ENCODE measurements around the gene PYROXD2.

The PYROXD2 gene

GRCh38 chr10:98457721-98458120, 42.7 kb upstream of the PYROXD2 start:
- no peak for DNase-seq (ENCODE audit: low read depth)
- no peak overlapping the region for H3K4me3 ChIP-seq (ENCODE audit: low read length)
- TF ChIP-seq CTCF (conservative IDR thresholded peaks at IDR 0.05; ENCODE audit: low read length): no peak

GRCh38 chr10:98456686-98457482, 41.9 kb upstream of the PYROXD2 start:
- TF ChIP-seq CTCF (conservative IDR thresholded peaks at IDR 0.05; ENCODE audit: low read length): no peak
- no peak for DNase-seq (ENCODE audit: low read depth)
- no peak overlapping the region for H3K4me3 ChIP-seq (ENCODE audit: low read length)

GRCh38 chr10:98456043-98456570, 41.1 kb upstream of the PYROXD2 start:
- no peak for TF ChIP-seq CTCF (conservative IDR thresholded peaks at IDR 0.05; ENCODE audit: low read length)
- no peak overlapping the region for H3K4me3 ChIP-seq (ENCODE audit: low read length)
- DNase-seq (ENCODE audit: low read depth): no peak

- no peak for DNase-seq (ENCODE audit: low read depth)
- no peak for TF ChIP-seq CTCF (conservative IDR thresholded peaks at IDR 0.05; ENCODE audit: low read length)
- no peak overlapping the region for H3K4me3 ChIP-seq (ENCODE audit: low read length)
Observed at GRCh38 chr10:98453729-98454128, 38.7 kb upstream of the PYROXD2 start.

- no peak overlapping the region for H3K4me3 ChIP-seq (ENCODE audit: low read length)
- DNase-seq (ENCODE audit: low read depth): no peak
- TF ChIP-seq CTCF (conservative IDR thresholded peaks at IDR 0.05; ENCODE audit: low read length): no peak
Observed at GRCh38 chr10:98450618-98451017, 35.6 kb upstream of the PYROXD2 start.

GRCh38 chr10:98449287-98449686, 34.3 kb upstream of the PYROXD2 start:
- H3K4me3 ChIP-seq (ENCODE audit: low read length): no peak overlapping the region
- DNase-seq (ENCODE audit: low read depth): no peak
- no peak for TF ChIP-seq CTCF (conservative IDR thresholded peaks at IDR 0.05; ENCODE audit: low read length)

GRCh38 chr10:98446661-98447221, 31.8 kb upstream of the PYROXD2 start, which contains the start of gene HPS1:
TSS of gene HPS1 (minus strand) at chr10:98446935. CDS start at chr10:98443240, 3,695 bp downstream.
- peak; percentile 69 for DNase-seq (ENCODE audit: low read depth)
- TF ChIP-seq CTCF (conservative IDR thresholded peaks at IDR 0.05; ENCODE audit: low read length): no peak
- H3K4me3 ChIP-seq (ENCODE audit: low read length): peak within 1 kb of the TSS; percentile 86

Data from AG10803 (cell line).